GM10266 (cell line): ENCODE data around the gene GRAMD2A.

ENCODE experiments used
- DNase-seq: peaks from one replicate; pipeline ENCODE4 v3.0.0; 2012; ENCODE audit errors: extremely low spot score
- CTCF ChIP-seq: IDR thresholded peaks from 2 replicates; pipeline ENCODE4 v1.5.1; 2012; ENCODE audit warnings: mild to moderate bottlenecking, low read depth; ENCODE audit not compliant: control insufficient read depth, insufficient read depth; ENCODE audit errors: missing control alignments

The GRAMD2A gene

GRCh38 chr15:72136170-72137051, 61.2 kb downstream of the GRAMD2A start:
- no peak for TF ChIP-seq CTCF
- DNase-seq: no peak

- no peak for TF ChIP-seq CTCF
- DNase-seq: no peak
Observed at GRCh38 chr15:72135719-72136118, 61.9 kb downstream of the GRAMD2A start.

GRCh38 chr15:72133211-72133610, 64.4 kb downstream of the GRAMD2A start:
- no peak for TF ChIP-seq CTCF
- DNase-seq: no peak

GRCh38 chr15:72131922-72132321, 65.7 kb downstream of the GRAMD2A start:
- no peak for DNase-seq
- TF ChIP-seq CTCF: no peak

GRCh38 chr15:72130272-72130671, 67.3 kb downstream of the GRAMD2A start:
- TF ChIP-seq CTCF: no peak
- DNase-seq: no peak

GRCh38 chr15:72128359-72128758, 69.2 kb downstream of the GRAMD2A start:
- no peak for TF ChIP-seq CTCF
- no peak for DNase-seq

GRCh38 chr15:72127724-72128322, 69.8 kb downstream of the GRAMD2A start:
- DNase-seq: no peak
- TF ChIP-seq CTCF: no peak
